BE2C (cell line): ENCODE results near the gene PECR.
A peak's percentile ranks its signal among the peaks of the same experiment; 100 is the strongest.

Source experiments
- DNase-seq: peaks from one replicate; pipeline ENCODE4 v3.0.0-alpha.2; 2020
- H3K27me3 ChIP-seq: fragments of 250-450 bp; sonication (Bioruptor Pico); 2 replicates; pipeline ENCODE4 v1.5.1; 2020; ENCODE audit warnings: mild to moderate bottlenecking
- H3K36me3 ChIP-seq: fragments of 250-450 bp; sonication (Bioruptor Pico); 2 replicates; pipeline ENCODE4 v1.5.1; 2020; ENCODE audit warnings: mild to moderate bottlenecking
- H3K4me1 ChIP-seq: fragments of 250-450 bp; sonication (Bioruptor Pico); 2 replicates; pipeline ENCODE4 v1.5.1; 2020
- H3K4me3 ChIP-seq: 2 replicates; pipeline ENCODE4 v1.5.1; 2011; ENCODE audit warnings: low read depth, low read length
- H3K9me3 ChIP-seq: fragments of 250-450 bp; sonication (Bioruptor Pico); 2 replicates; pipeline ENCODE4 v1.5.1; 2020
- TF ChIP-seq, protein P1 (sequence below): IDR thresholded peaks from 2 replicates; pipeline ENCODE4 v1.5.1; 2012; ENCODE audit warnings: mild to moderate bottlenecking, low read depth, low read length

The PECR gene

DNA sequence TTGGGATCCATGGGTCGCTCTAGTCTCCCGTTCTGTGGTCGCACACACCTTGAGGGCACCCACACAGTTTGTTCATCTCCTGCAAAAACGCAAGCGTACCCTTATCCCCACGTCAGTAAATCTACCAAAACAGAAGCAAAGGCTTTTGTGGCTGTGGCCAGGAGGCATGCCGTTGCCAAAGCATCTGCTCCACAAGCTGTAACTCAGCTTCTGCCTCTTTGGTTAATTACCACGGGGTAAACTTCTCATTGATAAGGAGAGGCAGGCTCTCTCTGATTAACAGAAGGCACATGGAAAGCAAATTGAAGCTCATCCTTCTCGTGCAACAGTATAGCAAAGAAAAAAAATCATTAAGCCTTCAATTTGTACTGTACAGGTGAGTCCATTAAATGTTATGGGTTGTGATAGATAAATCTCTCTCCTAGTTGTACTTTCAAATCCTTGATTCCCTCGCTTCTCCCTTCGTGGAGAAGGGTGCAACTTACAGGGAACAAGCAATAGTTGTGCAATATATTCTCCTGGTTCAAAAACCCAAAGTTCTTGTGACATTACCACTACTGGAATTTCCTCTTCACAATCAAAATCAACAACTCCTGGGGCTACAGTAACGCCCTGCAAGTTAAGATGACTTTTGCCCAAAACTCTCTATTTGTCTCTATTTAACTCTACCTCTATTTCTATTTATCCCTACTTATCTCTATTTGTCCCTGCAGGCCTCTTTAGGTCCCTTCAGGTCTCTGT is 10.3 kb downstream of the PECR start:
- H3K36me3 ChIP-seq: peaks cover 6% of the 10 kb centered on the region; the same call in 1 of the 2 replicates
- no peak for DNase-seq
- TF ChIP-seq, protein P1, sequence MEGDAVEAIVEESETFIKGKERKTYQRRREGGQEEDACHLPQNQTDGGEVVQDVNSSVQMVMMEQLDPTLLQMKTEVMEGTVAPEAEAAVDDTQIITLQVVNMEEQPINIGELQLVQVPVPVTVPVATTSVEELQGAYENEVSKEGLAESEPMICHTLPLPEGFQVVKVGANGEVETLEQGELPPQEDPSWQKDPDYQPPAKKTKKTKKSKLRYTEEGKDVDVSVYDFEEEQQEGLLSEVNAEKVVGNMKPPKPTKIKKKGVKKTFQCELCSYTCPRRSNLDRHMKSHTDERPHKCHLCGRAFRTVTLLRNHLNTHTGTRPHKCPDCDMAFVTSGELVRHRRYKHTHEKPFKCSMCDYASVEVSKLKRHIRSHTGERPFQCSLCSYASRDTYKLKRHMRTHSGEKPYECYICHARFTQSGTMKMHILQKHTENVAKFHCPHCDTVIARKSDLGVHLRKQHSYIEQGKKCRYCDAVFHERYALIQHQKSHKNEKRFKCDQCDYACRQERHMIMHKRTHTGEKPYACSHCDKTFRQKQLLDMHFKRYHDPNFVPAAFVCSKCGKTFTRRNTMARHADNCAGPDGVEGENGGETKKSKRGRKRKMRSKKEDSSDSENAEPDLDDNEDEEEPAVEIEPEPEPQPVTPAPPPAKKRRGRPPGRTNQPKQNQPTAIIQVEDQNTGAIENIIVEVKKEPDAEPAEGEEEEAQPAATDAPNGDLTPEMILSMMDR: no peak
- no peaks in the 10 kb centered on the region for H3K27me3 ChIP-seq
- no peak overlapping the region for H3K4me3 ChIP-seq
- H3K9me3 ChIP-seq: no peaks in the 10 kb centered on the region
- peaks cover 4% of the 10 kb centered on the region for H3K4me1 ChIP-seq

DNA sequence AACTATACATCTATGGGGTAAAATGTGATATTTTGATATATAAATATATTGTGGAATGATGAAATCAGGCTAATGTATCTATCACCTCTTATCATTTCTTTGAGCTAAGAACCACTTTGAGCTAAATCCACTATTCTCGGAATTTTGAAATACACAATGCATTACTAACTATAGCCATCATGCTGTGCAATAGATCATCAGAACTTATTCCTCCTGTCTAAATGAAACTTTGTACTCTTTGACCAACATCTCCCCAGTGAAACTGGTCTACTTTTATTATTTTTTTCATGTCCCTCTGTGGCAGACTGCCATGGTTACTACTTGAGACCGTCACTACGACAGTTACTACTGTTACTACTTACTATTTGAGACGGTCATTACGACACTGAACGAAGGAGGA is 11.4 kb downstream of the PECR start:
- Histone ChIP-seq H3K4me1 (peaks cover 4% of the 10 kb centered on the region), H3K36me3 (peaks cover 14% of the 10 kb centered on the region; the same call in 1 of the 2 replicates), H3K9me3 (no peaks in the 10 kb centered on the region), H3K4me3 (no peak overlapping the region), H3K27me3 (no peaks in the 10 kb centered on the region)
- TF ChIP-seq, protein P1: no peak
- no peak for DNase-seq

DNA sequence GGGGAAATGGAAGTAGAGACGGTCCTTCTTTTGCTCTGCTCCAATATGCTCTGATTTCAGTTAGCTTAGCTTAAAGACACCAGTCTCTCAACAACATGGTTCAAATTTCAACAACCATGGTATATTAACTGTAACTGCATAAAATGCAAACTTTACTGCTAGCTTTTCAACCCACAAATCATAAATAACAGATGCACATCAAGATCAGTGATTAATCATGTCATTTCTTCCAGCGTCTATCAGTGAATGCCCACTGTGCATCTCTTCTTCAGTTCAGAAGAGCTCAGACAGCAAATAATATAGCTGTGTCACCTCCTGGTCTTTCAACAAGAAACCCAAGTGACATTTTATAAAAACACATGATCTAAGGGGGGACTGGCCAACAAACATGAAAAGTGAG is 12.6 kb downstream of the PECR start:
- DNase-seq: no peak
- H3K27me3 ChIP-seq: no peaks in the 10 kb centered on the region
- H3K36me3 ChIP-seq: peaks cover 19% of the 10 kb centered on the region
- no peaks in the 10 kb centered on the region for H3K9me3 ChIP-seq
- no peak overlapping the region for H3K4me3 ChIP-seq
- TF ChIP-seq, protein P1: no peak
- H3K4me1 ChIP-seq: peaks cover 4% of the 10 kb centered on the region

DNA sequence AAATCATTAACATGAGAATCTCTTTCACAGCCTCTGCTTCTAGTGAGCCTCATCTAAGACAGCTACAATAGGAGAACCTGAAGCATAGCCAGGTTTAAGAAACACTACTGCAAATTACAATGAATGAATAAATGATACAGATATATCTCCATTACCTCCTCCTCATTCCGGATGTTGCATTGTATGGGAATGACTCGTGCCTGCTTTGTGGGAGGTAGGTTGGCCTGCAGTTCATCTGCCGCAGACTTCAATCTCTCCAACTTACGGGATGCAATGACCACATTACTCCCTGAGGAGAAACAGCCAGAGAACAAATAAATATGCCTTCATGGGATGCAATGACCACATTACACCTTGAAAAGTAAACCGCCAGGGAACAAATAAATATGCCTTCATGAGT is 15.4 kb downstream of the PECR start:
- Histone ChIP-seq H3K36me3 (peaks cover 17% of the 10 kb centered on the region), H3K27me3 (no peaks in the 10 kb centered on the region), H3K4me3 (no peak overlapping the region), H3K4me1 (peaks cover 4% of the 10 kb centered on the region), H3K9me3 (no peaks in the 10 kb centered on the region)
- TF ChIP-seq, protein P1: no peak
- DNase-seq: no peak

DNA sequence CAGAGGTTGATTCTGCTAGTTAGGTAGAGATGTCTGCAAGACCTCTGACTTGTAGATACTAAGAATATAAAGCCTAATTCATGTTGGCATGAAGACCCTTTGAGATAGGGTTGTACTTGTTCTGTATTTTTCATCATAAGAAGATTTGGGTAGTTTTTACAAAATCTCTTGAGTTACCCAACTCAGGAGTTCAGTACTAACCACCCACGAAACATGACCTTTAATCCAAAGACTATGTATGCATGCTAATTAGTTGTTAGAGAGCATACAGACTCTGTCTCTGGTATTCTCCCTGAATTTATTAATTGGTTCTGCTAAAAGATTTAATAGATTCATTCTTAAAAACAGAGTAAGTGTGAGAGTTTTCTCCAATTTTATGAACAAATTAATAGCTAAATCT is 16.9 kb downstream of the PECR start:
- no peak overlapping the region for H3K4me3 ChIP-seq
- no peaks in the 10 kb centered on the region for H3K27me3 ChIP-seq
- no peaks in the 10 kb centered on the region for H3K9me3 ChIP-seq
- DNase-seq: no peak
- peaks cover 4% of the 10 kb centered on the region for H3K4me1 ChIP-seq
- H3K36me3 ChIP-seq: peaks cover 17% of the 10 kb centered on the region
- TF ChIP-seq, protein P1: no peak

DNA sequence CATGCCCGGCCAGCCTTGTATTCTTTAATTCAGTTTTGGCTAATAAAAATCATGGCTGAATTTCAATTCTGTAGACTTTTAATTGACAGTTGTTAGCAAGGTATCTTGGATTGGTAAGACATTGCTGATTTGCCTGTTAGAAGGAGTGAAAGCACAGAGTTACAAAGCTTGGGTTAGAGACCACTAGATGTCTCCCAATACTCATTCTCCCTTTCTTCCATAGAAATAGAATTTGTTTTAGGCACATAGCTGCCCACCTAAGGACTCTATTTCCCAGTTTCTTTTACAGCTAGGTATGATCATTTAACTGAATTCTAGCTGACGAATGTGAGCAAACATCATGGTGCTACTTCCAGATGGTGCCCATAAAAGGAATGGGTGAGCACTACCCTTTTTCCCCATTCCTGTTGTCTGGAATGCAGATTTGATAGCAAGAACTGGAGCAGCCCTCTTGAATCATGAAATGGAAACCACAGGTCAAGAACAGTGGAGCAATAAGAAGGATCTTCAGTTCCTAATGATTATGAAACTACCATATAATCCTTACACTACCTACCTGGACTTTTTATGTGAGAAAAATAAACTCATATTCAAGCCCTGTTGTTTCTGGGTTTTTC is 17.5 kb downstream of the PECR start:
- DNase-seq: no peak
- no peaks in the 10 kb centered on the region for H3K9me3 ChIP-seq
- H3K27me3 ChIP-seq: no peaks in the 10 kb centered on the region
- H3K4me3 ChIP-seq: no peak overlapping the region
- TF ChIP-seq, protein P1: peak; percentile 53
- peaks cover 20% of the 10 kb centered on the region for H3K36me3 ChIP-seq
- H3K4me1 ChIP-seq: peaks cover 3% of the 10 kb centered on the region
